Activated naive CD4-positive, alpha-beta T cell treated with anti-CD3 and anti-CD28 coated beads for 36 hours (primary cell): ENCODE data around the gene KANSL3. TPM values are rescaled to one million over a fixed set of nuclear protein-coding genes. Genes with fewer than 3 reads are reported as not detected.

ENCODE experiments used
- CTCF ChIA-PET: fragments of 350-600 bp; sonication (Branson Sonifier 250); formaldehyde crosslinking; loops from one replicate; lab custom pipeline; 2021; ENCODE audit warnings: antibody characterized with exemption; lab: Charles Lee
- DNase-seq: peaks from one replicate; pipeline ENCODE4 v3.0.0-alpha.2; 2020
- H3K27ac Mint-ChIP-seq: one replicate; pipeline ENCODE4 v1.8.0; 2021; ENCODE audit warnings: mild to moderate bottlenecking, mixed read lengths
- H3K27me3 Mint-ChIP-seq: one replicate; pipeline ENCODE4 v1.8.0; 2021; ENCODE audit warnings: low read depth, mixed read lengths
- H3K36me3 Mint-ChIP-seq: one replicate; pipeline ENCODE4 v1.8.0; 2021; ENCODE audit warnings: low read depth, mixed read lengths
- H3K4me1 Mint-ChIP-seq: one replicate; pipeline ENCODE4 v1.8.0; 2021; ENCODE audit warnings: low read depth, mixed read lengths
- H3K4me3 Mint-ChIP-seq: one replicate; pipeline ENCODE4 v1.8.0; 2021; ENCODE audit warnings: mild to moderate bottlenecking, moderate library complexity, mixed read lengths
- H3K9me3 Mint-ChIP-seq: one replicate; pipeline ENCODE4 v1.8.0; 2021; ENCODE audit warnings: mixed read lengths
- intact Hi-C: fragments of 100-400 bp; cut with micrococcal nuclease; formaldehyde crosslinking; loops from one replicate; pipeline ENCODE4 v1.15.1; 2023
- total RNA-seq, 2 experiments: library from RNA; stranded (reverse); gene quantifications; one replicate each; pipeline ENCODE4 v1.2.3, GENCODE V29; 2021

Gene KANSL3
- total RNA-seq, 2 experiments from 2014 or later, result 33.0 to 37.5 TPM

GRCh38 chr2:96618596-96619283, 19.4 kb downstream of the KANSL3 start:
- intact Hi-C loops, result loop anchor here (5.0 kb wide), 1 partner anchor 144 kb away; the partner anchor contains the start of gene CNNM4
- Mint-ChIP-seq H3K36me3 (peaks cover 23% of the 10 kb centered on the region), H3K27ac (no peak overlapping the region), H3K27me3 (no peaks in the 10 kb centered on the region), H3K4me1 (peaks cover 19% of the 10 kb centered on the region), H3K9me3 (no peaks in the 10 kb centered on the region), H3K4me3 (no peak overlapping the region)
- no peak for DNase-seq
- CTCF ChIA-PET, result interaction anchor here (0.9 kb wide), 1 partner anchor 65 kb away, joined by 4 read pairs; no protein-coding TSS in a partner anchor

- Mint-ChIP-seq H3K27me3 (no peaks in the 10 kb centered on the region), H3K27ac (peak overlapping the region; percentile 76), H3K4me1 (peaks cover 19% of the 10 kb centered on the region), H3K4me3 (no peak overlapping the region), H3K36me3 (peaks cover 27% of the 10 kb centered on the region), H3K9me3 (no peaks in the 10 kb centered on the region)
- no peak for DNase-seq
- intact Hi-C loops, result loop anchor here (1.0 to 5.0 kb wide), 2 partner anchors 21 to 145 kb away; partner anchors contain the start of genes CNNM4 and KANSL3
- CTCF ChIA-PET, result no interaction called here
Observed at GRCh38 chr2:96617012-96617411, 21.1 kb downstream of the KANSL3 start.

- peaks cover 19% of the 10 kb centered on the region for H3K4me1 Mint-ChIP-seq
- no peaks in the 10 kb centered on the region for H3K27me3 Mint-ChIP-seq
- H3K27ac Mint-ChIP-seq, result peak overlapping the region; percentile 76
- intact Hi-C loops, result loop anchor here (5.0 kb wide), 1 partner anchor 146 kb away; the partner anchor contains the start of gene CNNM4
- H3K9me3 Mint-ChIP-seq, result no peaks in the 10 kb centered on the region
- H3K36me3 Mint-ChIP-seq, result peaks cover 30% of the 10 kb centered on the region
- no peak for DNase-seq
- CTCF ChIA-PET, result no interaction called here
- no peak overlapping the region for H3K4me3 Mint-ChIP-seq
Observed at GRCh38 chr2:96616535-96616934, 21.6 kb downstream of the KANSL3 start.

GRCh38 chr2:96616128-96616527, 22.0 kb downstream of the KANSL3 start:
- intact Hi-C loops, result loop anchor here (5.0 kb wide), 1 partner anchor 146 kb away; the partner anchor contains the start of gene CNNM4
- H3K27ac Mint-ChIP-seq, result no peak overlapping the region
- no peak overlapping the region for H3K4me3 Mint-ChIP-seq
- H3K36me3 Mint-ChIP-seq, result peaks cover 34% of the 10 kb centered on the region
- CTCF ChIA-PET, result interaction anchor here (0.6 kb wide), 1 partner anchor 187 kb away, joined by 3 read pairs; no protein-coding TSS in a partner anchor
- H3K27me3 Mint-ChIP-seq, result no peaks in the 10 kb centered on the region
- H3K9me3 Mint-ChIP-seq, result no peaks in the 10 kb centered on the region
- DNase-seq, result no peak
- H3K4me1 Mint-ChIP-seq, result peaks cover 19% of the 10 kb centered on the region

- Mint-ChIP-seq H3K36me3 (peaks cover 54% of the 10 kb centered on the region), H3K9me3 (no peaks in the 10 kb centered on the region), H3K4me1 (no peaks in the 10 kb centered on the region), H3K4me3 (no peak overlapping the region), H3K27ac (peak overlapping the region; percentile 18), H3K27me3 (no peaks in the 10 kb centered on the region)
- intact Hi-C loops, result no loop called here
- CTCF ChIA-PET, result no interaction called here
- no peak for DNase-seq
Observed at GRCh38 chr2:96608469-96609455, 29.4 kb downstream of the KANSL3 start.

DNA sequence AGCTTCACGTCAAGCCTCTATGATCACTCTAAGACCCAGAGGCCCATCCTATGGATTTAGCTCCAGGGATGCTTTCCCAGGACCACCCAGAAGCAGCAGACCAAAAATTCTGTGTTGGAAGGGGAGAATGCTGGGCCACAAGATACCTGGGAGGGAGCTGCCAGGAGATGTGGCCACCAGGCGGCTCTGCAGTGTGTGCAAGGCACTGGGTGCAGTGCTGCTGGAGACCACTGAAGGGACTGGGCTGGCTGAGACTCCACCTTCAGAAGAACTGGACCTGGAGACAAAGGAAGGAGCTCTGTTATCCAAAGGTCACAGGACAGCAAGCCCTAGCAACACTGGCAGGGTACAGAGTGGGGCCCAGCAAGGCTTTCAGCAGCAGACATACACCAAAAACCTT, 34.0 kb downstream of the KANSL3 start:
- Mint-ChIP-seq H3K4me1 (peaks cover 9% of the 10 kb centered on the region), H3K9me3 (no peaks in the 10 kb centered on the region), H3K27ac (no peak overlapping the region), H3K27me3 (no peaks in the 10 kb centered on the region), H3K4me3 (no peak overlapping the region), H3K36me3 (peaks cover 45% of the 10 kb centered on the region)
- intact Hi-C loops, result loop anchor here (5.0 kb wide), 2 partner anchors 158 to 198 kb away; partner anchors contain the start of gene CNNM4
- no peak for DNase-seq
- CTCF ChIA-PET, result interaction anchor here (1.2 to 1.3 kb wide), 2 partner anchors 10 to 196 kb away, joined by 3 to 4 read pairs; no protein-coding TSS in a partner anchor

GRCh38 chr2:96602330-96602823, 35.7 kb downstream of the KANSL3 start:
- H3K27ac Mint-ChIP-seq, result no peak overlapping the region
- no peaks in the 10 kb centered on the region for H3K9me3 Mint-ChIP-seq
- no peaks in the 10 kb centered on the region for H3K27me3 Mint-ChIP-seq
- peaks cover 39% of the 10 kb centered on the region for H3K36me3 Mint-ChIP-seq
- H3K4me1 Mint-ChIP-seq, result peaks cover 9% of the 10 kb centered on the region
- DNase-seq, result peak; percentile 26
- no peak overlapping the region for H3K4me3 Mint-ChIP-seq
- intact Hi-C loops, result loop anchor here (5.0 kb wide), 2 partner anchors 160 to 200 kb away; partner anchors contain the start of gene CNNM4
- CTCF ChIA-PET, result interaction anchor here (1.1 kb wide), 1 partner anchor 17 kb away, joined by 3 read pairs; no protein-coding TSS in a partner anchor

- Mint-ChIP-seq H3K36me3 (peaks cover 35% of the 10 kb centered on the region), H3K27me3 (no peaks in the 10 kb centered on the region), H3K4me3 (no peak overlapping the region), H3K9me3 (no peaks in the 10 kb centered on the region), H3K27ac (peak overlapping the region; percentile 47), H3K4me1 (peaks cover 9% of the 10 kb centered on the region)
- CTCF ChIA-PET, result interaction anchor here (1.1 kb wide), 1 partner anchor 18 kb away, joined by 3 read pairs; no protein-coding TSS in a partner anchor
- intact Hi-C loops, result loop anchor here (5.0 kb wide), 2 partner anchors 161 to 201 kb away; partner anchors contain the start of gene CNNM4
- DNase-seq, result peak; percentile 30
Observed at GRCh38 chr2:96601382-96602292, 36.5 kb downstream of the KANSL3 start.

- CTCF ChIA-PET, result interaction anchor here (0.8 to 1.1 kb wide), 2 partner anchors 160 to 161 kb away, joined by 3 read pairs; partner anchors contain the start of gene CNNM4
- H3K27me3 Mint-ChIP-seq, result no peaks in the 10 kb centered on the region
- no peaks in the 10 kb centered on the region for H3K9me3 Mint-ChIP-seq
- intact Hi-C loops, result loop anchor here (5.0 kb wide), 2 partner anchors 162 to 202 kb away; partner anchors contain the start of gene CNNM4
- H3K4me1 Mint-ChIP-seq, result peaks cover 16% of the 10 kb centered on the region
- H3K36me3 Mint-ChIP-seq, result peaks cover 36% of the 10 kb centered on the region
- H3K4me3 Mint-ChIP-seq, result no peak overlapping the region
- no peak for DNase-seq
- no peak overlapping the region for H3K27ac Mint-ChIP-seq
Observed at GRCh38 chr2:96599941-96600340, 38.2 kb downstream of the KANSL3 start.

GRCh38 chr2:96596596-96596995, 41.5 kb downstream of the KANSL3 start:
- Mint-ChIP-seq H3K36me3 (peaks cover 48% of the 10 kb centered on the region), H3K4me3 (no peak overlapping the region), H3K27me3 (no peaks in the 10 kb centered on the region), H3K9me3 (no peaks in the 10 kb centered on the region), H3K27ac (no peak overlapping the region), H3K4me1 (peaks cover 31% of the 10 kb centered on the region)
- intact Hi-C loops, result no loop called here
- CTCF ChIA-PET, result interaction anchor here (0.7 to 1.8 kb wide), 2 partner anchors 42 to 160 kb away, joined by 3 to 4 read pairs; no protein-coding TSS in a partner anchor
- DNase-seq, result no peak
